Activated CD8-positive, alpha-beta T cell treated with anti-CD3 and anti-CD28 coated beads for 36 hours (primary cell): ENCODE measurements around the gene RNF169. TPM values are rescaled to one million over a fixed set of nuclear protein-coding genes. Genes with fewer than 3 reads are reported as not detected.
"Not testable (repeated sequence)": the region's sequence is repeated elsewhere in the genome, so short reads cannot be mapped to it uniquely, and the experiment has no call there.

Experiments used
- ATAC-seq: fragments of 200-7000 bp; cut with Tn5 transposase; one replicate; pipeline ENCODE4 v1.10.0; 2021; ENCODE audit warnings: mild to moderate bottlenecking, moderate library complexity
- CTCF ChIA-PET: fragments of 350-600 bp; sonication (Branson Sonifier 250); formaldehyde crosslinking; loops from one replicate; lab custom pipeline; 2021; ENCODE audit warnings: antibody characterized with exemption; lab: Charles Lee
- POLR2A ChIA-PET: fragments of 350-600 bp; sonication (Branson Sonifier 250); formaldehyde crosslinking; loops from one replicate; lab custom pipeline; 2021; ENCODE audit warnings: antibody characterized with exemption; lab: Charles Lee
- DNase-seq: peaks from one replicate; pipeline ENCODE4 v3.0.0-alpha.2; 2020
- H3K27ac Mint-ChIP-seq: one replicate; pipeline ENCODE4 v1.8.0; 2021; ENCODE audit warnings: mild to moderate bottlenecking, mixed read lengths
- H3K27me3 Mint-ChIP-seq: one replicate; pipeline ENCODE4 v1.8.0; 2021; ENCODE audit warnings: mixed read lengths
- H3K36me3 Mint-ChIP-seq: one replicate; pipeline ENCODE4 v1.8.0; 2021; ENCODE audit warnings: low read depth, mixed read lengths
- H3K4me1 Mint-ChIP-seq: one replicate; pipeline ENCODE4 v1.8.0; 2021; ENCODE audit warnings: low read depth, mixed read lengths
- H3K4me3 Mint-ChIP-seq: one replicate; pipeline ENCODE4 v1.8.0; 2021; ENCODE audit warnings: mild to moderate bottlenecking, moderate library complexity, mixed read lengths
- H3K9me3 Mint-ChIP-seq: one replicate; pipeline ENCODE4 v1.8.0; 2021; ENCODE audit warnings: mixed read lengths
- intact Hi-C: fragments of 100-400 bp; cut with micrococcal nuclease; formaldehyde crosslinking; loops from one replicate; pipeline ENCODE4 v1.10.0; 2022
- total RNA-seq, 2 experiments: library from RNA; stranded (reverse); gene quantifications; one replicate each; pipeline ENCODE4 v1.2.3, GENCODE V29; 2021
- TF ChIP-seq, protein P1 (sequence below): fragments of 200-600 bp; IDR thresholded peaks from one replicate; pipeline ENCODE4 v1.8.0; 2022; ENCODE audit warnings: antibody characterized with exemption, mild to moderate bottlenecking

The RNF169 gene
- total RNA-seq, 2 experiments from 2014 or later, result 13.9 to 14.2 TPM

GRCh38 chr11:74743640-74744039 is 5.0 kb upstream of the RNF169 start:
- ChIA-PET POLR2A (no interaction called here), CTCF (interaction anchor here (0.7 to 1.6 kb wide), 2 partner anchors 17 to 41 kb away, joined by 4 to 8 read pairs; no protein-coding TSS in a partner anchor)
- H3K27me3 Mint-ChIP-seq, result peaks cover 5% of the 10 kb centered on the region
- no peak for ATAC-seq
- H3K9me3 Mint-ChIP-seq, result no peaks in the 10 kb centered on the region
- H3K27ac Mint-ChIP-seq, result no peak overlapping the region
- H3K4me1 Mint-ChIP-seq, result peaks cover 22% of the 10 kb centered on the region
- no peak for DNase-seq
- H3K4me3 Mint-ChIP-seq, result no peak overlapping the region
- intact Hi-C loops, result no loop called here
- no peaks in the 10 kb centered on the region for H3K36me3 Mint-ChIP-seq
- TF ChIP-seq, protein P1, sequence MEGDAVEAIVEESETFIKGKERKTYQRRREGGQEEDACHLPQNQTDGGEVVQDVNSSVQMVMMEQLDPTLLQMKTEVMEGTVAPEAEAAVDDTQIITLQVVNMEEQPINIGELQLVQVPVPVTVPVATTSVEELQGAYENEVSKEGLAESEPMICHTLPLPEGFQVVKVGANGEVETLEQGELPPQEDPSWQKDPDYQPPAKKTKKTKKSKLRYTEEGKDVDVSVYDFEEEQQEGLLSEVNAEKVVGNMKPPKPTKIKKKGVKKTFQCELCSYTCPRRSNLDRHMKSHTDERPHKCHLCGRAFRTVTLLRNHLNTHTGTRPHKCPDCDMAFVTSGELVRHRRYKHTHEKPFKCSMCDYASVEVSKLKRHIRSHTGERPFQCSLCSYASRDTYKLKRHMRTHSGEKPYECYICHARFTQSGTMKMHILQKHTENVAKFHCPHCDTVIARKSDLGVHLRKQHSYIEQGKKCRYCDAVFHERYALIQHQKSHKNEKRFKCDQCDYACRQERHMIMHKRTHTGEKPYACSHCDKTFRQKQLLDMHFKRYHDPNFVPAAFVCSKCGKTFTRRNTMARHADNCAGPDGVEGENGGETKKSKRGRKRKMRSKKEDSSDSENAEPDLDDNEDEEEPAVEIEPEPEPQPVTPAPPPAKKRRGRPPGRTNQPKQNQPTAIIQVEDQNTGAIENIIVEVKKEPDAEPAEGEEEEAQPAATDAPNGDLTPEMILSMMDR, result no peak

GRCh38 chr11:74744277-74744676 is 4.4 kb upstream of the RNF169 start:
- TF ChIP-seq, protein P1, result no peak
- no peak overlapping the region for H3K27ac Mint-ChIP-seq
- no peaks in the 10 kb centered on the region for H3K27me3 Mint-ChIP-seq
- H3K4me1 Mint-ChIP-seq, result peaks cover 22% of the 10 kb centered on the region
- DNase-seq (no peak), ATAC-seq (no peak)
- no peaks in the 10 kb centered on the region for H3K9me3 Mint-ChIP-seq
- no peaks in the 10 kb centered on the region for H3K36me3 Mint-ChIP-seq
- intact Hi-C loops, result no loop called here
- ChIA-PET CTCF (interaction anchor here (0.7 to 1.6 kb wide), 2 partner anchors 18 to 42 kb away, joined by 4 to 8 read pairs; no protein-coding TSS in a partner anchor), POLR2A (no interaction called here)
- H3K4me3 Mint-ChIP-seq, result no peak overlapping the region

DNA sequence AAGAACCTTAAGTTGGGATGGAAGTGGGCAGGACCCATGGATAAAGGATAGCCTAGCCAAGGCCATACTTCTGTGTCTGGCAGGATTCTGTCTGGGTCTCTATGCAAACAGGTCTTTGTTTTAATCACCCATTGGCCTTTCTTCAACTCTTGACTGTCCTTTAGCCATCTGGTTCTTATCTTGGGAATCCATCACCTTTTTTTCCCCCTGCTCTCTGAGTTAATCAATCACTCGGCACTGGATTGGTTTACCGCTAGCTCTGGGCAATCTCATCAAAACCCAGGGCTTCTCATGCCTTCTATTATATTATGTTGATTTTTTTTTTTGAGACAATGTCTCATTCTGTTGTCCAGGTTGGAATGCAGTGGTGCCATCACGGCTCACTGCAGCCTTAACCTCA is 1.8 kb upstream of the RNF169 start:
- TF ChIP-seq, protein P1, result no peak
- Mint-ChIP-seq H3K36me3 (peaks cover 9% of the 10 kb centered on the region), H3K27me3 (no peaks in the 10 kb centered on the region), H3K4me1 (peaks cover 32% of the 10 kb centered on the region), H3K4me3 (no peak overlapping the region), H3K27ac (no peak overlapping the region), H3K9me3 (no peaks in the 10 kb centered on the region)
- ChIA-PET CTCF (no interaction called here), POLR2A (no interaction called here)
- DNase-seq, result no peak
- no peak for ATAC-seq
- intact Hi-C loops, result no loop called here

- Mint-ChIP-seq H3K27ac (peak overlapping the region; percentile 87), H3K9me3 (no peaks in the 10 kb centered on the region), H3K27me3 (no peaks in the 10 kb centered on the region), H3K4me3 (peak overlapping the region; percentile 91), H3K4me1 (peaks cover 39% of the 10 kb centered on the region), H3K36me3 (peaks cover 10% of the 10 kb centered on the region)
- POLR2A ChIA-PET, result interaction anchor here (0.5 to 2.4 kb wide), 7 partner anchors 21 to 516 kb away, joined by 3 to 7 read pairs (median 3); partner anchors contain the start of gene NEU3
- intact Hi-C loops, result no loop called here
- CTCF ChIA-PET, result interaction anchor here (0.7 to 1.7 kb wide), 3 partner anchors 9 to 19 kb away, joined by 3 to 12 read pairs (median 5); no protein-coding TSS in a partner anchor
- TF ChIP-seq, protein P1, result no peak
- ATAC-seq, result peak; percentile 54
- peak; percentile 64 for DNase-seq
Observed at GRCh38 chr11:74749127-74749964, 697 bp downstream of the RNF169 start.

- Mint-ChIP-seq H3K36me3 (peaks cover 10% of the 10 kb centered on the region), H3K9me3 (no peaks in the 10 kb centered on the region), H3K27ac (peak overlapping the region; percentile 87), H3K4me3 (peak overlapping the region; percentile 91), H3K4me1 (peaks cover 44% of the 10 kb centered on the region), H3K27me3 (no peaks in the 10 kb centered on the region)
- ChIA-PET POLR2A (interaction anchor here (0.7 to 1.2 kb wide), 4 partner anchors 20 to 516 kb away, joined by 3 to 4 read pairs (median 3); partner anchors contain the start of gene NEU3), CTCF (interaction anchor here (0.7 to 1.7 kb wide), 3 partner anchors 8 to 18 kb away, joined by 3 to 12 read pairs (median 5); no protein-coding TSS in a partner anchor)
- DNase-seq, result no peak
- intact Hi-C loops, result no loop called here
- ATAC-seq, result no peak
- TF ChIP-seq, protein P1, result no peak
Observed at GRCh38 chr11:74749965-74750296, 1.3 kb downstream of the RNF169 start.

- ATAC-seq, H3K4me3 Mint-ChIP-seq, H3K9me3 Mint-ChIP-seq, H3K36me3 Mint-ChIP-seq, H3K27me3 Mint-ChIP-seq, intact Hi-C loops, DNase-seq, H3K27ac Mint-ChIP-seq: not testable (repeated sequence)
- POLR2A ChIA-PET, result interaction anchor here (0.6 to 0.9 kb wide), 3 partner anchors 19 to 461 kb away, joined by 3 read pairs; partner anchors contain the start of gene NEU3
- CTCF ChIA-PET, result interaction anchor here (1.0 to 1.7 kb wide), 2 partner anchors 11 to 18 kb away, joined by 5 to 12 read pairs; no protein-coding TSS in a partner anchor
- peaks cover 50% of the 10 kb centered on the region for H3K4me1 Mint-ChIP-seq
Observed at GRCh38 chr11:74750598-74750997, 1.9 kb downstream of the RNF169 start.
